SU-DHL-6 (cell line): ENCODE measurements around the gene ZNF75A.
"Not testable (repeated sequence)": the region's sequence is repeated elsewhere in the genome, so short reads cannot be mapped to it uniquely, and the experiment has no call there.

ENCODE experiments used
- H2AFZ ChIP-seq: fragments of 200-600 bp; sonication (generic); 2 replicates; pipeline ENCODE4 v1.6.1; 2014; ENCODE audit warnings: low read depth, mild to moderate bottlenecking, moderate library complexity, mixed read lengths, antibody characterized with exemption, low read length; ENCODE audit not compliant: severe bottlenecking
- H3F3A ChIP-seq: fragments of 200-600 bp; shearing (Covaris generic); 2 replicates; pipeline ENCODE4 v1.6.0; 2016; ENCODE audit warnings: antibody characterized with exemption, mild to moderate bottlenecking; ENCODE audit not compliant: insufficient read depth
- H3K27ac ChIP-seq: fragments of 200-600 bp; sonication (generic); 2 replicates; pipeline ENCODE4 v1.5.1; 2016; ENCODE audit warnings: low read depth, mild to moderate bottlenecking, low read length, moderate library complexity, mixed read lengths
- H3K27me3 ChIP-seq: fragments of 200-600 bp; sonication (generic), shearing (Covaris generic); 2 replicates; pipeline ENCODE4 v1.6.0; 2014; ENCODE audit warnings: mild to moderate bottlenecking, low read length
- H3K36me3 ChIP-seq: fragments of 200-600 bp; sonication (generic); 2 replicates; pipeline ENCODE4 v1.6.1; 2014; ENCODE audit warnings: mild to moderate bottlenecking, low read length, mixed read lengths
- H3K4me2 ChIP-seq: fragments of 300-600, 200-600 bp; shearing (Covaris generic), sonication (generic); 2 replicates; pipeline ENCODE4 v1.6.0; 2014; ENCODE audit warnings: low read length, low read depth, mild to moderate bottlenecking; ENCODE audit not compliant: poor library complexity, severe bottlenecking
- H3K4me3 ChIP-seq: fragments of 200-600 bp; sonication (generic); 2 replicates; pipeline ENCODE4 v1.5.1; 2014; ENCODE audit warnings: antibody characterized with exemption, low read length, mild to moderate bottlenecking, mixed read lengths; ENCODE audit not compliant: insufficient read depth, poor library complexity, severe bottlenecking
- H3K79me2 ChIP-seq: fragments of 200-600 bp; sonication (generic); 2 replicates; pipeline ENCODE4 v1.6.1; 2014; ENCODE audit warnings: mild to moderate bottlenecking, low read length, moderate library complexity; ENCODE audit not compliant: insufficient read depth
- H3K9ac ChIP-seq: fragments of 200-600 bp; sonication (generic); 2 replicates; pipeline ENCODE4 v1.7.0; 2014; ENCODE audit warnings: mild to moderate bottlenecking, low read length
- H3K9me2 ChIP-seq: fragments of 200-600 bp; sonication (generic); replicated peaks from 2 replicates; pipeline ENCODE4 v1.6.1; 2014; ENCODE audit warnings: low read length; ENCODE audit not compliant: insufficient read depth
- H3K9me3 ChIP-seq: fragments of 200-600 bp; sonication (generic); 2 replicates; pipeline ENCODE4 v1.6.1; 2014; ENCODE audit warnings: low read length, mixed read lengths; ENCODE audit not compliant: insufficient read depth
- H4K20me1 ChIP-seq: fragments of 200-600 bp; sonication (generic); 2 replicates; pipeline ENCODE4 v1.6.1; 2014; ENCODE audit warnings: low read depth, mild to moderate bottlenecking, antibody characterized with exemption, low read length, moderate library complexity, mixed read lengths
- EZH2phosphoT487 ChIP-seq: fragments of 200-600 bp; sonication (generic), shearing (Covaris generic); conservative IDR thresholded peaks from 2 replicates; pipeline ENCODE4 v1.6.1; 2018; ENCODE audit warnings: mild to moderate bottlenecking, antibody characterized with exemption, low read length, moderate library complexity, mixed read lengths
- TF ChIP-seq, protein P1 (sequence below): fragments of 200-600 bp; sonication (generic); IDR thresholded peaks from one replicate; pipeline ENCODE4 v1.5.1; 2017; ENCODE audit warnings: antibody characterized with exemption, mild to moderate bottlenecking, low read length, moderate library complexity; ENCODE audit not compliant: insufficient read depth, poor library complexity, severe bottlenecking

ZNF75A gene

DNA sequence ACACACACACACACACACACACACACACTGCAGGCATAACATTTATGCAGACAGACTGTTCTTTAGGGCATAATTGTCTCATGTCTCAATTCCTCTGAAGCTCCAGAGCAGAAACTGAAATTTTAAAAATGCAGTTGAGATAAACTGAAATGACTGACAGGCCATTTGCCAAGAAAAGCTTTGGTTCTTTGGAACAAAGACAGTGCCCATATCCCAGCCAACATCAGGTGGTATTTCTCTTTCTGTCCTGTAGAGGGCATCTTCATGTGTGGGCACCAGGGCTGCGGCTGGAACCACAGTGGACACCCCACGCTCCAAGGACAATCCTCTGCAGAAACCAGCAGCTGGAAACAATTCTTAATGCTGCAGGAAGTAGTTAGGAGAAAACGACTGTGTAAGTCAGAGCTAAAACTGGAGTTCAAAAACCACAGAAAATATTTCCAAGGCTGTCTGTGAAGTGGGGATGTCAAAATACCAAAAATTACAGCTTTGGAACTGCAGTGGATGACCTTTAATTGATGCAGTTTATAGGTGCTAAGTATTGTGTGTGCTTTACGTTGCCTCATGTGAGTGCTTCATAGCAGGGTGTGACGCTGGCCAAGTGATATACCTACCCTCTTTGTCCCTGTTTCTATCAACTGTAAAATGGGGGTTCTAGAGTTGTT is 38.3 kb upstream of the ZNF75A start:
- TF ChIP-seq EZH2phosphoT487, result no peak
- TF ChIP-seq, protein P1, sequence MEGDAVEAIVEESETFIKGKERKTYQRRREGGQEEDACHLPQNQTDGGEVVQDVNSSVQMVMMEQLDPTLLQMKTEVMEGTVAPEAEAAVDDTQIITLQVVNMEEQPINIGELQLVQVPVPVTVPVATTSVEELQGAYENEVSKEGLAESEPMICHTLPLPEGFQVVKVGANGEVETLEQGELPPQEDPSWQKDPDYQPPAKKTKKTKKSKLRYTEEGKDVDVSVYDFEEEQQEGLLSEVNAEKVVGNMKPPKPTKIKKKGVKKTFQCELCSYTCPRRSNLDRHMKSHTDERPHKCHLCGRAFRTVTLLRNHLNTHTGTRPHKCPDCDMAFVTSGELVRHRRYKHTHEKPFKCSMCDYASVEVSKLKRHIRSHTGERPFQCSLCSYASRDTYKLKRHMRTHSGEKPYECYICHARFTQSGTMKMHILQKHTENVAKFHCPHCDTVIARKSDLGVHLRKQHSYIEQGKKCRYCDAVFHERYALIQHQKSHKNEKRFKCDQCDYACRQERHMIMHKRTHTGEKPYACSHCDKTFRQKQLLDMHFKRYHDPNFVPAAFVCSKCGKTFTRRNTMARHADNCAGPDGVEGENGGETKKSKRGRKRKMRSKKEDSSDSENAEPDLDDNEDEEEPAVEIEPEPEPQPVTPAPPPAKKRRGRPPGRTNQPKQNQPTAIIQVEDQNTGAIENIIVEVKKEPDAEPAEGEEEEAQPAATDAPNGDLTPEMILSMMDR, result peak; percentile 68
- peaks cover 9% of the 10 kb centered on the region for H3F3A ChIP-seq
- no peaks in the 10 kb centered on the region for H3K27me3 ChIP-seq
- H3K9ac ChIP-seq, result no peak overlapping the region
- no peaks in the 10 kb centered on the region for H3K9me2 ChIP-seq
- H2AFZ ChIP-seq, result peak overlapping the region; percentile 21
- H3K4me3 ChIP-seq, result no peak overlapping the region
- H3K27ac ChIP-seq, result no peak overlapping the region
- H3K9me3 ChIP-seq, result no peaks in the 10 kb centered on the region
- H3K79me2 ChIP-seq, result no peaks in the 10 kb centered on the region
- H3K36me3 ChIP-seq, result no peaks in the 10 kb centered on the region
- H3K4me2 ChIP-seq, result no peak overlapping the region
- no peaks in the 10 kb centered on the region for H4K20me1 ChIP-seq

DNA sequence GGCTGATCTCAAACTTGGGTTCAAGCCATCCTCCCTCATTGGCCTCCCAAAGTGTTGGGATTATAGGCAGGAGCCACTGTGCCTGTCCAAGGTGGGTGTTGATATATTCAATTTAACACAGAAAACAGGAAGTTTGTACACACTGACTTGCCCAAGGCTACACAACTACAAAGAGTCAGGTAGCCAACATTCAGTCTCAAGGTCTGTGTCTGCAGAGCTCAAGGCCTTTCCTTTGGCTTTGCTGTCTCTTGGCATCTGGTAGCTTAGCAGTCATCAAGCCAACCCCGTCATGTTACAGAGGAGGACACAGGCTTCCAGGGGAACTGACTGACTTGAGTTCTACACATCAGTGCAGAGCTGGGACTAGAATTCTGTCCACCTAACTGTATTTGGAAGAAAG is 37.0 kb upstream of the ZNF75A start:
- H3K9ac ChIP-seq, result no peak overlapping the region
- H2AFZ ChIP-seq, result no peak overlapping the region
- no peaks in the 10 kb centered on the region for H3F3A ChIP-seq
- no peaks in the 10 kb centered on the region for H3K9me3 ChIP-seq
- no peak overlapping the region for H3K4me2 ChIP-seq
- no peak overlapping the region for H3K27ac ChIP-seq
- TF ChIP-seq EZH2phosphoT487, result no peak
- TF ChIP-seq, protein P1, result no peak
- H3K27me3 ChIP-seq, result no peaks in the 10 kb centered on the region
- H4K20me1 ChIP-seq, result no peaks in the 10 kb centered on the region
- no peaks in the 10 kb centered on the region for H3K36me3 ChIP-seq
- no peaks in the 10 kb centered on the region for H3K79me2 ChIP-seq
- H3K4me3 ChIP-seq, result no peak overlapping the region
- H3K9me2 ChIP-seq, result no peaks in the 10 kb centered on the region

DNA sequence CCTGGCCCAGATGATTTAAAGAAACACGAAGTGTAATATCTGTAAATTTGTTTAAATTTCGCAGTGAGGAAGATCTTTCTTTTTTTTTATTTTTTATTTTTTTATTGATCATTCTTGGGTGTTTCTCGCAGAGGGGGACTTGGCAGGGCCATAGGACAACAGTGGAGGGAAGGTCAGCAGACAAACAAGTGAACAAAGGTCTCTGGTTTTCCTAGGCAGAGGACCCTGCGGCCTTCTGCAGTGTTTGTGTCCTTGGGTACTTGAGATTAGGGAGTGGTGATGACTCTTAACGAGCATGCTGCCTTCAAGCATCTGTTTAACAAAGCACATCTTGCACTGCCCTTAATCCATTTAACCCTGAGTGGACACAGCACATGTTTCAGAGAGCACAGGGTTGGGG is 34.6 kb upstream of the ZNF75A start:
- H3K27me3 ChIP-seq, H4K20me1 ChIP-seq, H2AFZ ChIP-seq, H3K27ac ChIP-seq, H3F3A ChIP-seq, H3K9ac ChIP-seq, H3K9me2 ChIP-seq, H3K4me3 ChIP-seq, H3K36me3 ChIP-seq, H3K79me2 ChIP-seq, H3K9me3 ChIP-seq, H3K4me2 ChIP-seq: not testable (repeated sequence)

DNA sequence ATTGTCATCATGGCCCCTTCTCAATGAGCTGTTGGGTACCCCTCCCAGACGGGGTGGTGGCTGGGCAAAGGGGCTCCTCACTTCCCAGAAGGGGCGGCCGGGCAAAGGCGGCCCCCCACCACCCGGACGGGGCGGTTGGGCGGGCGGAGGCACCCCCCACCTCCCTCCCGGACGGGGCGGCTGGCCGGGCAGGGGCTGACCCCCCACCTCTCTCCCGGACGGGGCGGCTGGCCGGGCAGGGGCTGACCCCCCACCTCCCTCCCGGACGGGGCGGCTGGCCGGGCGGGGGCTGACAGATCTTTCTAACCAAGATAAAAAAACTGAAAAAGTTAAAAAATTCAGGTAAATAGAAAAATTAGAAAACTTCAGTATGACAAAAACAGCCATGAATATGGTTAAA is 34.0 kb upstream of the ZNF75A start:
- not testable (repeated sequence) for H3K36me3 ChIP-seq, H3K9ac ChIP-seq, H3K4me2 ChIP-seq, H3K9me3 ChIP-seq, H3K27ac ChIP-seq, H3K79me2 ChIP-seq, H3K4me3 ChIP-seq, H3K9me2 ChIP-seq, H4K20me1 ChIP-seq, H3F3A ChIP-seq, H3K27me3 ChIP-seq, H2AFZ ChIP-seq
